Hematopoietic multipotent progenitor cell treated with erythropoietin and hydrocortisone succinate and interleukin-3 and kit ligand, for 4 days (in vitro differentiated cells): ENCODE data around the gene BRINP3.
A peak's percentile ranks its signal among the peaks of the same experiment; 100 is the strongest.

ENCODE experiments used
- DNase-seq: peaks from one replicate; pipeline ENCODE4 v3.0.0-alpha.2; 2015

The BRINP3 gene

DNA sequence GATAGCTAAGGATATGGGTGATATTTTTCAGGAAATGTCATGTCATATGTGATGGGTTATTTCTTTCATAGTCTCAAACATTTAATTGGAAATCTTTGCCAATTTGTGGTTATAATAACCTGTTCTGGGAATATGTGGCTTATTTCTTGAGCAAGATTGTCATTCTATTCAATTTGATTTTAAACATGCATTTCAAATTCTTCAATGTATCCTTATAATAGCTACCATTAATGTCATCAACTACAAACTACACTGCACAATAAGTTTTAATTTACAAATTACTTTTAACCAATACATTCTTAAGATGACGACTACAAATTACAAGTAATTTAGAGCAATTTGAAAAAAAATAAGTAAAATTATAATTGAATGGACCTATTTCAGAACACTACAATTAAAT is 164.9 kb downstream of the BRINP3 start:
- no peak for DNase-seq

DNA sequence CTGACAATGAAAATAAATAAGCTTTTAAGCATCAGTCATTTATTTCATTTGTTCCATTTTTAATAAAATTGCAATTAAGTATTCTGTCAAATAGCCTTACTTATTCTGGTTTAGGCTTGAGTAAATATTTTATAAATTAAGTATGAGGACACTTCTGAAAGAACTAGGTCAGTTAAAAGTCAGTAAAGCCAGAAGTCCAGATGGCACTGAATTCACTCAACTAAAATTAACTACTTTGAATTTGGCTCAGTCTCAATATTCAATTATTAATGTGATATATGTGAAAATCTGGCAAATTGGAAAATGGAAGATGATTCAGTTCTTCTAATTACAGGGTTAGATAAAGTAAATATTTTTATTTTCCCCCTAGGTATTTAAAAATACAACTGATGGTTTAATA is 174.2 kb downstream of the BRINP3 start:
- no peak for DNase-seq

DNA sequence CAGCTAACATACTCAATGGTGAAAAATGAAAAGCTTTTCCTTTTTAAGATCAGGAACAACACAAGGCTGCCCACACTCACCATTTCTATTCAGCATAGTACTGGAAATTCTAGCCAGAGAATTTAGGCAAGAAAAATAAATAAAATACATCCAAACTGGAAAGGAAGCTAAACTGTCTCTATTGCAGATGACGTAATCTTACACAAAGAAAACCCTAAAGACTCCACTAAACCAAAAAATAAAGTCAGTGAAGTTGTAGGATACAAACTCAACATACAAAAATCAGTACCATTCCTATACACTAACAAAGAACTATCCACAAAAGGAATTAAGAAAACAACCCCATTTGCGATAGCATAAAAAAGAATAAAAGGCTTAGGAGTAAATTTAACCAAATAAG is 181.2 kb downstream of the BRINP3 start:
- DNase-seq: no peak

DNA sequence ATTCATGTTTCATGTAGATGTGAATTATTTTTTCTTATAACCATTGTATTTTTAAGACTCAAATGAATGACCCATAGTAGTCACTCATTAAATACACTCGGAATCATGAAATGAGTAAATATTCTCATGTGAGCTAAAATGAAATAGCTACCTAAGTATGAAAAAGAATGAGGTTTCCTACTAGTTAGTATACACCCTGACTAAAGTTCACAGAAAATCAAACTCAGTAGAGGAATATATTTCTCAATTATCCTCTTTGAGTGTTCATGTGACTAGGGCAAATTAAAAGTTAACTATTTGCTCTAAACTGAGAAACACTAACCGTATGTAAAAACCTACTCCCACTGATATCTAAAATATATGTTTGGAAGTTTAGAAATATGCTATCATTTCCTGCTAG is 187.8 kb downstream of the BRINP3 start:
- no peak for DNase-seq

DNA sequence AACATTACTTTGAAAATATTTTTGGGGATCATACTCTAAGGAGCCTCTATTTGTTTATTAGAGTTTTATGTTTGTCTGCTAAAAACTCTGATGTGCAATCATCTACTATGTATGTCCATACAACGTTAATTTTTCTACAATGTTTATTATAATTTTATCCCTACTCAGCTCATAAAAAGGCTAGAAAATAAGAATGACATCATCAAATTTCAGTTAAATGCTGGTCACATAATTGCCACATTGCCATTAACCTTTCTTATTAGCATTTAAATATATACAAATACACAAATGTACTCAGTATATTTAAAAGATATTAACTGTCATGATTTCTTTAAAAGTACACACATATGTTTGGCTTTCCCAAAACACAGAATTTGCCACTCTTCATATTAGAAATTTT is 191.6 kb downstream of the BRINP3 start:
- DNase-seq: no peak

DNA sequence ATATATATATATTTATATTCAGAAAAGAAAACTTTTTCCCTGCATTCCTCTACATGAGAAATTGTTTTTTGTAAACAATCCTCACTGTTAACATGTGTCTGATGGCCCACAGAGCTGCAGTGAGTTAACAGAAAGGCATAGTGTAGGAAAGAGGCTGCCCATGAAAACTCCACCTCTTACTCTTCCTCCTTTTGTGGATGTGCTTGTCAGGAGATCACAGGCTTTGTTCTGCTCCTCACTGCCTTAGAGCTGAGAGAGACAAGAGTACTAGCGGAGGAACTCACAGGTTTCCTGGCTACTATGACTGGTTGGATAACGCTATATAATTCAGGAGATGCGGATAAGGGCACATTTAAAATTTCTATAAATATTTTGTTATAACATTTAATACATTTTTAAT is 200.6 kb downstream of the BRINP3 start:
- no peak for DNase-seq

DNA sequence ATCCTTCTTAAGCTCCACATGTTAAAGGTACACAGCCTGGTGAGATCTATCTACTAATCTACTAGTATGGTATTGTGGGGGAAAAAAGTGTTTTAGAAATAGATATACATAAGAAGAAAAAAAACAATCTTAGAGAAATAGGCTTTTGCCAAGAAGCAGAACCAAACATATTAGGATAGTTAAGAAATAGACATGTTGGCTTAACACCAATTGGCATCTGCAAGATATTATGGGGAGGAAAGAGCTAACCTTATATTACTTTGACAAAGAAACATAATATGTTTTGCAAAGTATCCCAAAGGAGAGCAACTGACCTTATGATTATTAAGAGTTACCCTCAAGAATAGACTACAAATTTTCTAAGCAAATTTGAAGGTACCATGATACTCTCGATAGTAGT is 202.9 kb downstream of the BRINP3 start:
- DNase-seq: no peak

DNA sequence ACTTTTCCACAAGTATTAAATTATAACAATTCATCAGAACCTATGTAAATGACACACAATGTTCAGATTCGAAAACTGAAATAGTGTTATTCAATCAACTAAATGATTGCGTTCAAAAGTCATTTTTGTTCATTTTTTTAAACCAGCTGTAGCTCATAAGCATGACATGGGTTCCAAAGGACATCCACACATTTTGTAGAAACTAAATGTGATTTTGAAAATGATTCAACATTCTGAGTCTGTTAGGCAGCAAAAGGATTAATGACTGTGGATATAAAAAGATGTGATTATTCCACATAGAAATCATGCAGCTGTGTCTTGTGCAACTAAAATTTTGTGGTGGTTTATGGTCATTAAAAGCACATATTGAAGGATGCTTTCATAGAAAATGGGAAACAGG is 204.5 kb downstream of the BRINP3 start:
- DNase-seq: no peak

DNA sequence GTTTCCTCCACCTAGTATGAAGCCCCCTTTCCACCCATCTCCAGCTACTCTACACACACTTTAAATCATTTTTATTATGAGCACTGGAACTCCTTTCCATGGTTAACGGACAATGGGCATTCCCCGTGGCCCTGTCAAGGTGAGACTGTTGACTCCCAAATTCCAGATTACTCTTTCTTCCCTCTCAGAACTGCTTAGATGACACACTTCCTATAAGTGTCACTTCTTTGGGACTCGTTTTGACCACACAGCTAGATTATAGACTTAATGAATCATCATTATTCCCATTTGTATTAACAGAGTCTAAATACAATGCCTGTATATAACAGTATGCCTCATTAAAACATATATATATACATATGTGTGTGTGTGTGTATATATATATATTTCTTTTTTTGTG is 215.1 kb downstream of the BRINP3 start:
- DNase-seq: no peak

DNA sequence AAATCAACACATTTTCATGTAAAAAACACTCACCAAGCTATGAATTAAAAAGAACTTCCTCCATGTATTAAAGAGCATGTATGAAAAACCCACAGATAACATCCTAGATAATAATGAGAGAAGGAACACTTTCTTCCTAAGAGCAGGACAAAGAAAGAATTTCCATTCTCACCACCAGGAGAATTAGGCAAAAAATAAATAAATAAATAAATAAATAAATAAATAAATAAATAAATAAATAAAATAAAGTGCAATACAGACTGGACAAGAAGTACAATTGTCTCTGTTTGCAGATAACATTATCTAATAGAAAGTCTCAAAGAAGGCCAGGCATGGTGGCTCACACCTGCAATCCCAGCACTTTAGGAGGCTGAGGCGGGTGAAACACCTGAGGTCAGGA is 218.2 kb downstream of the BRINP3 start:
- no peak for DNase-seq

DNA sequence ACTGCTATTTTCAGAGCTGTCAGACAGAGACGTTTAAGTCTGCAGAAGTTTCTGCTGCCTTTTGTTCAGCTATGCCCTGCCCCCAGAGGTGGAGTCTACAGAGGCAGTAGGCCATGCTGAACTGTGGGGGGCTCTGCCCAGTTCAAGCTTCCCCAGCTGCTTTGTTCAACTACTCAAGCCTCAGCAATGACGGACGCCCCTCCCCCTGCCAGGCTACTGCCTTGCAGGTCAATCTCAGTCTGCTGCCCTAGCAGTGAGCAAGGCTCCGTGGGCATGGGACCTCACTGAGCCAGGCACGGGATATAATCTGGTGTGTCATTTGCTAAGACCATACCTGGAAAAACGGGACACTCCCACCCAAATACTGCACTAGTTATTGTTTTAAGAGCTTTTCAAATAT is 219.7 kb downstream of the BRINP3 start:
- DNase-seq: no peak

DNA sequence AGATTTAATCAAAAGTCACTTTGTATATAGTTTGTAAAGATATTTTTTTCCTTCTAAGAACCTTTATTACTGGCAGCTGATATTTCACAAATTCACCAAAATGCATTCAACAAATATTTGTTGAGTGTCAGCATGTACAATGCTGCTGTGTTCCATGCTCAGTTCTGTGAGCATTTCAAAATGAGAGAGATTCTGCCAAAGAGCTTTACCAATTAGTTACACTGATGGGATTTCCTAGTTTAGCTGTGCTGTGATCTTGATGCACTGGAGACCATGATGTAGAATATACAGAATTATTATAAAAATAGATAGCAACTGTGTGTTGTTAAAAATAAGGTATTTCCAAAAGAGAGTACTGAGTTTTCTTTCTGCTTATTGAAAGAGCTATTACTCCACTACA is 225.6 kb downstream of the BRINP3 start:
- DNase-seq: no peak

DNA sequence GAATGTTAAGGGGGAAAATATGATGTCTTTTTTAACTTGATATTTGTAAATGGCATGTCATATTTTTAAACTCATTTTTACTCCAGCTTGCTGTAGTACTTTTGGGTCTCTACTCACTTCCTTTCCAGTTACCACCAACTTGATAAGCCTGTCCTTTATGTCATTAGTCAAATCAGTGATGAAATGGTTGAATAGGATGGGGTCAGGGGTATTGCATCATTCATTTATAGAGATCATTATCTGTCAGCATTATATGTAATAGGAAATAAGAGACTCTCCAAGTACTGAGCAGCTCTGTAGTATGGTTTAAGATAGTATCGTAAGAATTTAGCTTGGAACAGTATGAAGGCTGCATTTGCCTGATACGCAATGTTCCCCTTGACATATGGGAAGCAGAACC is 227.3 kb downstream of the BRINP3 start:
- DNase-seq: peak; percentile 4

DNA sequence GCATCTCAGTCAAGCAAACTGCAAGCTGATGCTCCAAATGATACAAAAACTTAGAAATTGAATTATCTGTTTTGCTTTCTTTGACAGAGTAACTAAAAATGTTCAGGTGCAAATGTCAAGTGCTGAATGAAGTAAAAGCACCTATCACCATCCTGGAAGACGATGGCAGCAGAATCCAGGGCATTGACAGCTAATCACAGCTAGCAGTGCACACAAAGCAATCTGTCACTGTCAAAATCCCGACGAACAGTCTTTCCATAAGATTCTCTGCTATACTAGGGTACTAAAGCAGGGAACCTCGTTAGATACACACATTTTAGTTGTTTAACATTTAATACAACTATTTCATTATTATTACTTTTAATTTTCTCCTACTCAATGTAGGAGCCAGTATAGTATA is 233.3 kb downstream of the BRINP3 start:
- no peak for DNase-seq

DNA sequence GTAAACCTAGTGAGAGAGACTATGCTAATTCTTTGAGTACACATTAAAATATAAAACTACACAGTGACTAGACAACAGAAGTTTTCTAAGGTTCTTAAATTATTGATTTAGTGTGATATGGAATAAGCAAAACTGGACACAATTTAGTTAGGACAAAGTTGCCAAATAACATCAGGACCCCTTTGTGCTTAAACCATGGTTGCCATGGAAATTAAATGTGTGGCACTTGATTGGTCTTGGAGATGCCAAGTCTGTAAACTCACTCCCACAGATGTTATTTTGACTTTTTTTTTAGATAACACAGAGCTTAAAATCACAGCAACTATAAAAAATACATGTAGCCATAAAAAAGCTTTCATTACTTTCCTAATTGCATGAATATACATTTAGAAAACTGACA is 234.6 kb downstream of the BRINP3 start:
- DNase-seq: no peak

DNA sequence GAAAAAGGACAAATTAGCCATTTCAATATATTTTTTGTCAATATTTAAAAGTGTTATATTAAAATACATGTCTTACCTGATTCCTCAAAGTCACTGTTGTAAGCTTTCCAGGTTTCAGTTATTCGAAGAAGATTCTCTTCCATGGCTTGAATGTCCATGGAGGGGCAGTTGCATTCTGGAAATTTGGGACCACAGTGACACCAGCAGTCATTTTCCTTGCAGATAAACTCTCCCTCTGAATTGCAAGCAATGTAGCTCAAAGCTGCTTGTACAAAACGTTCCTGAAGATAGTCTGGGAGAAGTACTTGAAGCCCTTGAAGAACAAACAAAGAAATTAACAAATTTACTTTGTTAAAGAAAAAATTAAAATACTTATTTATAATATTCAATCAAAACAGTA is 251.7 kb downstream of the BRINP3 start:
- no peak for DNase-seq

DNA sequence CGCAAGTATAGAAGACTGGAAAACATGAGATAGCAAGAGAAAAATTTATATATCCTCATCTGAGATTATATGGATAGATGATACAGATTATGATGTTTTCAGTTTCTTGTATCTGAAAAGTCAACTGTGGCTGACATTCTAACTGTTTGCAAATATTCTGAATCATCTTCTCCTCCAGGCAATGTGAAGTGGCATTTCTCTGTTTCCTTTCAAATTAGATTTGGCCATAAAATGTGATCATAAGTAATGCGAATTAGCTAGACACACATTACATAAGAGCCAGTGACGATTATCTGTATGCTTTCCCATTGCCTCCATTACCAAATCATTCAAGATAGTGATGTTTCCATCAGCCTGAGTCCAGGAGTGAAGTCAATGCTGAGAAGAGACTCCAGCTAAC is 265.2 kb downstream of the BRINP3 start:
- no peak for DNase-seq

DNA sequence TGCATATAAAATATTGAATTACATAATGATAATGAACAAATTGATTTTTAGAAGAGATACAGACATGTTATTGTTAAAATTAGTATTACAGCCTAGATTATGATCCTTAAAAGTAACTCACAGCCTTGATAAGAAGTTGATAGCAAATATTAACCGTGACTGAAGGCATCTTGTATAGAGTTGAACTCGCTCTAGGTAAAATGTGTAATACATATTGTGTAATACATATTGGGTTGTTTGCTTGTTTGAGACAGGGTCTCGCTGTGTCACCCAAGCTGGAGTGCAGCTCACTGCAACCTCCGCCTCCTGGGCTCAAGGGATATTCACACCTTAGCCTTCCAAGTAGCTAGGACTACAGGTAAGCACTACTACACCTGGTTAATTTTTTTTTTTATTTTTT is 269.9 kb downstream of the BRINP3 start:
- DNase-seq: no peak

DNA sequence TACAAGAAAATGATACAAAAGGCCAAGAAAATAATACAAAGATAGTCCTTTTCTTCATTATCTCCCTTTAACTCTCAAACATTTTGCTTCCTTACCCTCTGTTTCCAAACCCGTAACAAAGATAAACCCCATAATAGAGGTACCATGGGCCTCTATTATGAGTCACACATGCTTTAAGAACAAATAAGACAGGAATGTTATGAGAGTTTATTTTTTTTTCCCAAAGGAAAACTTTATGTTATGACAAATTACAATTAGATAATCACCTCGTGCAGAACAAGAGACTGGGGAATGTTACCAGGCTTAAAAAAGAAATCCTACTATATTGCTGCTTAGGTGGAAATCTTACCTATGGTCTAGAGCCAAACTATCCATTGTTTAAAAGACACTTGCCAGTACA is 272.0 kb downstream of the BRINP3 start:
- no peak for DNase-seq

DNA sequence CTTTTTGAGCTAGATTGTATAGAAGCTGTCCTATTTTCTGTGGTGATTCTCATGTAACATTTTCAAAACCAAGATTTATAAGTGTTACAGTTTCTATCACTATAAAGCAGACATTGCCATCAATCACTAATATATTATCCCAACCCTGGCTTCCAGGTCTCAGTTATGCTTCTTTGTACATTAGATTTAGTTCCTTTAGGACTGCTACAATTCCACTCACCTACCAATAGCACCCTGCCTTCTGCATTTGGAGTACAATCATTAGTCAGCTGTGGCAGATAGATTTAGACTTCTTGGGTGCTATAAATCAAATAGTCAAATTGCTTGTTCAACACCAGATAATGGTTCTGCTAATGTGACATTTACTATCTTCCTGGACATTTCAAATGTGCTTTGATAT is 281.6 kb downstream of the BRINP3 start:
- DNase-seq: no peak

DNA sequence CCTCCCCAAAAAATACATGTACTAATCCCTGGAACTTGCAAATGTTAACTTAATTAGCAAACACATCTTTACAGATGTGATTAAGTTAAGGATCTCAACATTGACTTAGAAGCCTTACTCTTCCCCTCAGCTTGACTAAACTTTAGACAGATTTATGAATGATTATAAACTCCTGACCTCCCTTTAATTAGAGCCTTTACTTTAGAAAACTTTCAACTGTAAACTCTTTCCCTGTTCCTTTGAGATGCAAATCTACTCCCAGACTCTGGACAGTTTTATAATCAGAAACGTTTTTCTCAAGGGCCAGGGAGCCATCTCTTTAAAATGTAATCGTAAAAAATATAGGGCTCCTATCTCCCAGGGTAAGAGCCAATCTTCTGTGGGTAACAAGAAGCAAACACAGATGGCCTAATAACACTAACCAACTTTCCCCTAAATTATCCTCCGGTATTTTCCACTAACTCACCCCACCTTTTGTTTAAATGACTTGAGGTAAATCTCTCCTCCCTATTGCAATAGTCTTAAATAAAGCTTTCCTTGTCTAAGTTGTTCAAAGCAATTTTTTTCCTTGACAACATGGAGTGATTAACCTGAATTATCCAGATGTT is 284.1 kb downstream of the BRINP3 start:
- DNase-seq: no peak

DNA sequence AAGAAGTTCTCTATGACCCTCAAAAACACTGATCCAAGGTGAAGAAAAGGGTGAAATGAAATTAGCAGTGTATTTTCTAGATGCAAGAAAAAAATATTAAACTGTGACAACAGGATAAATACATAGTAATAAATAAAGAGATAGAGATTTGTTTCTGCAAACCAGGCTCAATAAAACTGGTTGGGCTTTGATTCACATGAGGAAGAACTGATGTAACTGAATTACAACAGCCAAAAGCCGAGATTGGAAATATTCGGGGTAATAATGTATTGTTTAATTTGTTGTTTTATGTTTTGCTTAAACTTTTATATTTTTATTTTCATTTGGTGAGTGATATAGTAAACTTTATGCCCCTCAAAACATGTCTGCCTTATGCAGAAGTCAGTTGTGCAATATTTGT is 285.0 kb downstream of the BRINP3 start:
- DNase-seq: no peak

DNA sequence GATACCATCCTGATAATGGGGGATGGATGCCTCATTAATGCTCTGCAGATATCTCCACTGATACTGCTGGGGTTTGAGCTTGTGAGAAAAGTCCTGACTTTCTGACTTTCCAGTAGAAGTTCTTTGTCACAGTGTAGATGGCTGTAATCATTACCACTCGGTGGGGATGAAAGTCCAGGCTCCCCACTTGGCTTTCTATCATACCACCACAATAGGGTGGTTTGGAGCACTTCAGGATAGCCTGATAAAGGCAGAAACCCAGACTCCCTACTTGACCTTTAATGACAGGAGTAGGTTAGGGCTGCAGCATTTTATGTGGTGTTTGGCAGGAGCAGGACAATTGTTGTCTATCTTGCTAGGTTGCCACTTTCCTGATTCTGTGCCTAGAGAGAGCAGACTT is 294.1 kb downstream of the BRINP3 start:
- no peak for DNase-seq

DNA sequence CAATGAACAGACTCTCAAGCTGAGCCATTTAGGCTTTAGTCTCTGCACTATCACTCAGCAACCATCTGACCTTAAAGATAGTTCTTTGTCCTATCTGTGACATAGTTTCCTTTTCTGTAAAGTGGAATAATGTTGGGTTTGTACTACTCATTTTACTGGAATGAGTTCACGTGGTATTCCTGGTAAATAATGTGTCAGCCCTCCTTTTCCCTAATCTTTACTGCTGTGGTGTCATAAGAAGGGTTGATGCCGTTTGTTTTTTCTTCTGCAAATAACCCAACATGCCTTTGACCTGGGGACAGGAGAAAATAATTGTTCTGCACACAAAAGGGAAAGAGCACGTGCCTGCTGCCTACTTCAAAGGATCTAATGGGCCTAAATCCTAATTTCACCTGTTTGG is 297.8 kb downstream of the BRINP3 start:
- no peak for DNase-seq

DNA sequence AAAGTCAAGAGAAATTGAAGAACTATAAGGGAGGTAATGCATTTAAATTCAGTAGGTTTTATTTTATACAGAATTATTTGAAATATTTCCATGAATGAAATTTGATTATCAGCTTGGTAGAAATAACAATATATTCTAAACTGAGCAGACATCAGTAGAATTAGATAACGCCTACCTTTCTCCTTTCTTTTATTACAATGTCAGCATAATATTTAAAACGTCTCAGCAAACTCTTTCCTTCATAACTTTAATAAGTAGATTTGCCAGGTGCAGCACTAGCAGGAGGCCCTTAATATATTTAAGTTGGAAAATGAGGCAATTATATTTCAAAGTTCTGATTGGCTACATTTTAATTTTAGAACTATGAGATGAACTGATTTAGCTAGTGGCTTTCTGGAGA is 298.8 kb downstream of the BRINP3 start:
- no peak for DNase-seq

DNA sequence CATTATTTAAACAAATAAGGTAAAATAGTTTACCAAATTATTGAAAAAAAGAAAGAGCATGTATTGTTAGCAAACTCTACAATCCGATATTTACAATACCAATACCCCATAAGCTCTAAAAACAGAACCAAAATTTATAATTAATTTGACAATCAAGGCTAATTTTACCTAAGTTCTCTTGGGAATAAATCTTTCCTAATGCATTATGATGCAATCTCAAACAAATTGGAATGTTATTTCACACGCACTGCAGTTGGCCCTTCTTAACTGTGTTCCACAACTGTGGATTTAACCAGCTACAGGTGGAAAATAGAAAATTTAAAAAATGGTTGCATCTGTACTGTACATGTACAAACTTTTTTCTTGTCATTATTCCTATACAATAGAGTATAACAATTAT is 300.1 kb downstream of the BRINP3 start:
- DNase-seq: no peak
